SW 1271 (cell line): ENCODE results near the gene HOXC6.

Source experiments
- DNase-seq, 2 experiments: peaks; one replicate each; lab custom pipeline; 2025; lab: John Stamatoyannopoulos, UW

HOXC6 gene

DNA sequence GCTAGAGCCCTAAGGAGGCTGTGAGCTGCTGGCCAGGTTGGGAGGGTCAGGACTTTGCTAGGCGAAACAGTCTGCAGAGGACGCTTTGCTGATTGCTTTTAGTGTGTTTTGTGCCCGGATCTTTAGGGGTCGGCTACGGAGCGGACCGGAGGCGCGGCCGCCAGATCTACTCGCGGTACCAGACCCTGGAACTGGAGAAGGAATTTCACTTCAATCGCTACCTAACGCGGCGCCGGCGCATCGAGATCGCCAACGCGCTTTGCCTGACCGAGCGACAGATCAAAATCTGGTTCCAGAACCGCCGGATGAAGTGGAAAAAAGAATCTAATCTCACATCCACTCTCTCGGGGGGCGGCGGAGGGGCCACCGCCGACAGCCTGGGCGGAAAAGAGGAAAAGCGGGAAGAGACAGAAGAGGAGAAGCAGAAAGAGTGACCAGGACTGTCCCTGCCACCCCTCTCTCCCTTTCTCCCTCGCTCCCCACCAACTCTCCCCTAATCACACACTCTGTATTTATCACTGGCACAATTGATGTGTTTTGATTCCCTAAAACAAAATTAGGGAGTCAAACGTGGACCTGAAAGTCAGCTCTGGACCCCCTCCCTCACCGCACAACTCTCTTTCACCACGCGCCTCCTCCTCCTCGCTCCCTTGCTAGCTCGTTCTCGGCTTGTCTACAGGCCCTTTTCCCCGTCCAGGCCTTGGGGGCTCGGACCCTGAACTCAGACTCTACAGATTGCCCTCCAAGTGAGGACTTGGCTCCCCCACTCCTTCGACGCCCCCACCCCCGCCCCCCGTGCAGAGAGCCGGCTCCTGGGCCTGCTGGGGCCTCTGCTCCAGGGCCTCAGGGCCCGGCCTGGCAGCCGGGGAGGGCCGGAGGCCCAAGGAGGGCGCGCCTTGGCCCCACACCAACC is 1.5 kb downstream of the HOXC6 start:
- DNase-seq, result no peak

DNA sequence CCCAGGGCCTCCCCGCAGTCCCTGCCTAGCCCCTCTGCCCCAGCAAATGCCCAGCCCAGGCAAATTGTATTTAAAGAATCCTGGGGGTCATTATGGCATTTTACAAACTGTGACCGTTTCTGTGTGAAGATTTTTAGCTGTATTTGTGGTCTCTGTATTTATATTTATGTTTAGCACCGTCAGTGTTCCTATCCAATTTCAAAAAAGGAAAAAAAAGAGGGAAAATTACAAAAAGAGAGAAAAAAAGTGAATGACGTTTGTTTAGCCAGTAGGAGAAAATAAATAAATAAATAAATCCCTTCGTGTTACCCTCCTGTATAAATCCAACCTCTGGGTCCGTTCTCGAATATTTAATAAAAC is 2.2 kb downstream of the HOXC6 start:
- DNase-seq, result no peak

DNA sequence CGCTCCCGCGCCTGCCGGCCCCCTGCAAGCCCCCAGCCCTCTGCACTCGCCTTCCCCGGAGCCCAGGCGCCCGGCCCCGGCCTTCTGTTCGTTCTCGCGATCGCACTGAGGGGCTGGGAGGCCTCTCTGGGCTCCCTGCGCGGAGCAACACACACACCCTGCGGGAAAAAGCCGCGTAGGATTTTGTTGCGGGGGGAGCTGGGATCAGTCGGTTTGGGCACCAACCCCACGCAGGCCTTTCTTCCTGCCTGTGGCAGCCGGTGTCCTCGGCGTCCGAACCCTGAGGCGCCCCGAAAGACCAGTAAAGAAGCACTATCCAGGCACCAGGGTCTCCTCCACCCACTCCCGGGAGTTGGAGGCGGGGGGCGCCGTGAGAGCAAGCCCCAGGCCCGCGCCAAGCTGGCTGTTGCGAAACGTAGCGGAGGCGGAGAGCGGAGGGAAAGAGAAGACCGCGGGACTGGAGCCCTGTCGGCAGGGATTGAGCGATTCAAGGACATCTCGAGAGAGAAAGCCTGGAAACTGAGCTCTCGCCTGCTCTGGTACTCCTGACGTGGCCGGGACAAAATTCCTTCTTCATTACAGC is 2.7 kb downstream of the HOXC6 start:
- no peak for DNase-seq

DNA sequence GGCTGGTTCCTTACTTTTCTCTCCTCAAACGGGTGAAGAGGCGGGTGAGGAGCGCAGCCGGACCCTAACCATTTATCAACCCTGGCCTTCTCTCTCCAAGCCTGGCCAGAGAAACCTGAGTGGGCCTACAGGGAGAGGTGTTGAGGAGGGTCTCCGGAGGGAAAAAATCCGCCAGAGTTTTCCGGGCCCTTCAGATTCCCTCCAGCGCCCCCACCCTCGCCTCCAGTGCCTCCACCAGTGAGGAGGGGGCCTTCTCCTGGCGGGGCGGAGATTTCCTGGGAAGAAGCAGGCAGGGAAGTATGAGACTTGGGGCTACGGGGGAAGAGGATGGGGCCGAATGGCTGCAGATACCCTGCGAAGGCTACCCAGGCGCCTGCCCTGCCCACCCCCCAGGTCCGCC is 3.2 kb downstream of the HOXC6 start:
- DNase-seq, result no peak

DNA sequence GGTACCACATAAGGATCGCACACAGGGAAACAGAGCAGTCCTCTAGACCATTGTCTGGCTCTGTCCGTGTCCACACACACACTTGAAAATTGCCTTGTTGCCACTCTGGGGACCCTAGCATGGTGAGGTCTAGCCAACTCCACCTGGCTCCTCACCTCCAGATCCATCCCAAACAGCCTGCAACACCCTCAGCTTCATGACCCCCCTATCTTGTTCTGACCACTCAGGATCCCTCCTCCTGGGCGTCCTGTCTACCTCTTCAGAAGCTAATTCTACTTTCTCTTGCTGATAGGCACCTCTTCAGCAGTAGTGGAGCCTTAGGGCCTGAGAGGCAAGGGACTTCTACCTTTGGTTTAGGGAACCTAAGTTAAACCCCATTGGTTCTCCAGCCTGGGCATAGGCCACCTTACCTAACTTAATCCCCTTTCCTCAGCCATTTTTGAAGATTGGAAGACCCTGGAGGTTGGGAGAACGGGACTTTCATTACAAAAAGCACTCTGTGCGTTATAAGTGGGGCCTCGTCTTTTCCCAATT is 3.9 kb downstream of the HOXC6 start:
- DNase-seq, result no peak

DNA sequence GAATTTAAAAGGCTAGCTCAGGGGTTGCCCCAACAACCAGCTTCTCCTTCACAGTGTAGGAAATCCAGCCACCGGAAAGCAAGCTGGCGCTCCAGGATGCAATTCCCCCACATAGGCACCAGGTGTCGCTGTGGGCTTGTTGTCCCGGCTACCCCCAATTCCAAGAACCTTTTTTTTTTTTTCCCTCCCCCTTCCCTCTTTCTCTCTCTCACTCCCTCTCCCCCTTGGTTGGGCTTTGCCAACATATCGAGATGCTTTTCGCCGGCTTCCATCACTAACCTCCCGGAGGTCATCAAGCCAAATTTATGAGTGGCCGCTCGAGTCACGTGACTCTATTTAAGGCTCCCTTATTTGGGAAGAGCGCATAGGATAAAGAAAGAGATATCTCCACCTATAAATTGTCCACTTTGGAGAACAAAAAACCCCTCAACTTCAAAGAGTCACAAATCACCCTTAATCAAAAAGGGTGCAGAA is 4.4 kb downstream of the HOXC6 start, which contains the start of gene HOXC5:
HOXC5 (plus strand) TSS at position 424 of the 474 bp plus-strand sequence. CDS start 73 bp downstream, outside the sequence.
- DNase-seq, result peak; percentile 34 to 52

DNA sequence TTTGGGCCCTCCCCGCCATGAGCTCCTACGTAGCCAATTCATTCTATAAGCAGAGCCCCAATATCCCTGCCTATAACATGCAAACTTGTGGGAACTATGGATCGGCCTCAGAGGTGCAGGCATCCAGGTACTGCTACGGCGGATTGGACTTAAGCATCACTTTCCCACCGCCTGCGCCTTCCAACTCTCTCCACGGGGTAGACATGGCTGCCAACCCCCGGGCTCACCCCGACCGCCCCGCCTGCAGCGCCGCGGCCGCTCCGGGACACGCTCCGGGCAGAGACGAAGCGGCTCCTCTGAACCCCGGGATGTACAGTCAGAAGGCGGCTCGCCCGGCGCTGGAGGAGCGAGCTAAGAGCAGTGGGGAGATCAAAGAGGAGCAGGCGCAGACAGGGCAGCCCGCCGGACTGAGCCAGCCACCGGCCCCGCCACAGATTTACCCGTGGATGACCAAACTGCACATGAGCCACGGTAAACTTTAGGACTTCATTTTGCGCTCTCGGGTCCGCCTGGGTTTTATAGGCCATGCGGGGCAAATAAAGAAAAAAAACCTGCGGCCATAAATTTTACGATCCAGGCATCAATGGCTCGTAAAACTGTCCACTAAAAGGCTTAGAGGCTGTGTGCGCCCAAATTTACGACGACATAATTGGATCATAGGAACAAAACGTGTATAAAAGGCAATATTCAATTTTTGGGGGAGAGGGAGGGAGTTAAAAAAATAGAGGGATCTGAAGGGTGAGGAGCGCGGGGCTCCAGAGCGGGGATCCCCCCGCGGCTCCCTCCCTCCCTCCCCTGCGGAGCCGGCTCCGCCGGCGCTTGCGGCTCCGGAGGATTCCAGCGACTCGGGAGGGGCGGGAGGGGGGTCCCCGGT is 5.1 kb downstream of the HOXC6 start:
- DNase-seq, result no peak

DNA sequence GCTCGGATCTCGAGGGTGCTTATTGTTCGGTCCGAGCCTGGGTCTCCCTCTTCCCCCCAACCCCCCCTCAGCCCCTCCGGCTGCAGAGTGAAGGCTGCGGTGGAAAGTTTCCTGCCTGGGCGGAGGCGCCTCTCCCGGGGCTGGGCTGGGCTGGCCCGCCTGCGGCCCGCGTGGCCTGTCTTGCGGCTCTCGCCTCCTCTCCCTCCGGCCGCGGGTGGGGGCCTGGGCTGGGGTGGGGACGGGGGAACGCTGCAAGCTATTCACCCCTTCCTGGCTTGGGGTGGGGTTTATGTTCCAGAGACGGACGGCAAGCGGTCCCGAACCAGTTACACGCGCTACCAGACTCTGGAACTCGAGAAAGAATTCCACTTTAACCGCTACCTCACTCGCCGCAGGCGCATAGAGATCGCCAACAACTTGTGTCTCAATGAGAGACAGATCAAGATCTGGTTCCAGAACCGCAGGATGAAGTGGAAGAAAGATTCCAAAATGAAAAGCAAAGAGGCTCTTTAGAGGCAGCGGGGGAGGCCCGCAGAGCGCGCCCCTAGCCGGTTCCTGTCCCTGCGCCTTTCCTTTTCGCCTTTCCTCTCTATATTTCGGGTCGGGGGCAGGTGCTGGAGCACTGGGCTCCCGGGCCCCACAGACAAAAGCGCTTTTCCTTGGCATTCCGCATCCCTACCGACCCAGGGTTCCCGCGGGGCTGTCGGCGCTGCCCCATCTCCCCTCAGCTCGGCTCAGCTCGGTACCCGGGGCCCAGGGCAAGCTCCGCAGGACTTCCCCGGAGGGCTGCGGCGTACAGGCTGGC is 5.9 kb downstream of the HOXC6 start:
- DNase-seq, result no peak

DNA sequence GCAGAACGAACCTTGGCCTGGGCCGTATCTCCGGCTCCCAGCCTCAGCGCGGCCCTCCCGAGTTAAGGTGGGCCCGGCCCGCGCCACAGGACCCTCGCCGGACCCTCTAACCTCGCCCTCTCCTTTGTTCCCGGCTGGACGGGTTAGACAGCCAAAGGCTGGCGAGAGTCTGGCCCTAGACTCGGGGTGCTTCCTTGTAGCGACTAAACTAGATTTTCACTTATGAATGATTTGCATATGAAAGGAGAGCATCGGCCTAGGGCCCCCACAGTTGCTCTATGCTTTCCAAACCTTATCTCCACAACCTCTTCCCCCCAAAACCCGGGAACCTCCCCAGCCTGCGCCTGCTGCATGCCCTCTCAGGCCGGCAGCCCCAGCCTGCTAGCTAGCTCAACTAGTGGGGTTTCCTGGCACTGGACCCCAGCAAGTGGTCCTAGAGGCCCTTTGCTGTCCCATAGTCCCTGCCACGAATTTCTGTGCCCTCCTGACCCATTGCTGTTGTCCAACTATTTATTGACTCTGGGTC is 6.6 kb downstream of the HOXC6 start:
- DNase-seq, result no peak

DNA sequence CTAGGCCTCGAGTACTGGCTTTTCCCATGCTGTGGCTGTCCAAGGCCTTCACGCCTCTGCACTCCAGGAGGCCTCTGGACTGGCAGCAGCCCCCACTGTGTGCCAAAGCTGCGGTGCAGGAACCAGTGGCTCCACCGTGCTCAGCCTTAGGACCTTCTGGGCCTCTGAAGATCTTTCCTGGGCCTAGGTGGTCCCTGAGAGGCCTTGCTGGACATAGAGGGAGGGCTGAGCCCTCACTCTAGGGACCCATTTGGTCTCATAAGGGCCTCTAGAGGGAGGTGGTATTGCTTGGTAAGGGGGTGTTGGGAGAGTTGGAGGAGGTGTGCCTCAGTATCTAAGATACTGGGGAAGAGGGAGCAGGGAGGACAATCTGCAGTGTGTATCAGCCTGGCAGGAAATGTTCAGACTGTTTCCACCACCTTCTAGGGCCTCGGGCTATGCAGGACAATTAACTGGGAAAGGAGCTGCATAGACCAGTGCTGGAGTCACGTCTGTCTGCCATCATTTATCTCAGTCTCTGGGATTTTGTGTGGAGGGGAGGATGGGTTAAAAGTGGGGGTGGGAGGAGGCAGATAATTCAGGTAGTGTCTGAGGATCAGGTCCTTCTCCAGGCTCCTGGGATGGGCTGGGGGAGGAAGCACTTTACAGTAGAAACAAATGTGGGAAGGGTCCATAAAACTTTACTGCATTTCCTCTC is 7.5 kb downstream of the HOXC6 start:
- no peak for DNase-seq

DNA sequence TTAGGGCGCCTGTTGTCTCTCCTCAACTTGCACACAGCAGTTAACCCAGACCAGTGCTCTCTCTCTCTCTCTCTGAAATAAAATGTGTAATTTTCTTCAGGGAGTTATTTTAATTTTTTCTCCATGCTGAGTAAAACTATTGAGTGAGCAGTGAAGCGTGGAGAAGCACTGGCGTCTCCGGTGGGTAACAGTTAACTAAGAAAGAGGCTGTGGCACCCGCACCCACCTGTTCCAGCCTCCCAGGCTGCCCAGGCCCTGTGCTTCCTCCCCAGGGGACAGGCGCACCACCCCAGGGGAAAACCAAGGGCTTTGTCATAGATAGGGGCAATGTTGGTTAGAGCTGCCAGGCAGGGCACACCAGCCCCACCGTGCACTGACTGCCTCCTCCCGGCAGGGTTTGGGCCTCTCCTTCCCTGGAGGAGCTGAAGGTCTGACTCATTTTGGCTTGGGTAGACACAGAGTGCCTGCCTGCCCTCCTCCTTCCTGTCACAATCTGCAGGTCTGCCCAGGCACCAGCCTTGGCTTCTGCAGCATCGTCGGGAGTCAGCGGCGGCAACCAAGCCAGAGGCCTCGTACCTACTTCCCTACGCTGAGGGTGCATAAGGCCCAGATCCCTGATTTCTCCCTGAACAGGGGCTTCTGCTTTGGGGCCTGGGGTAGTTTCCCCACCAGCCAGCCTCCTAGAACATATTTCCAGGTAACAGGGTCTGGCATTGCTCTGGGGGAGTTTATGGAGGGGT is 8.6 kb downstream of the HOXC6 start:
- DNase-seq, result no peak

DNA sequence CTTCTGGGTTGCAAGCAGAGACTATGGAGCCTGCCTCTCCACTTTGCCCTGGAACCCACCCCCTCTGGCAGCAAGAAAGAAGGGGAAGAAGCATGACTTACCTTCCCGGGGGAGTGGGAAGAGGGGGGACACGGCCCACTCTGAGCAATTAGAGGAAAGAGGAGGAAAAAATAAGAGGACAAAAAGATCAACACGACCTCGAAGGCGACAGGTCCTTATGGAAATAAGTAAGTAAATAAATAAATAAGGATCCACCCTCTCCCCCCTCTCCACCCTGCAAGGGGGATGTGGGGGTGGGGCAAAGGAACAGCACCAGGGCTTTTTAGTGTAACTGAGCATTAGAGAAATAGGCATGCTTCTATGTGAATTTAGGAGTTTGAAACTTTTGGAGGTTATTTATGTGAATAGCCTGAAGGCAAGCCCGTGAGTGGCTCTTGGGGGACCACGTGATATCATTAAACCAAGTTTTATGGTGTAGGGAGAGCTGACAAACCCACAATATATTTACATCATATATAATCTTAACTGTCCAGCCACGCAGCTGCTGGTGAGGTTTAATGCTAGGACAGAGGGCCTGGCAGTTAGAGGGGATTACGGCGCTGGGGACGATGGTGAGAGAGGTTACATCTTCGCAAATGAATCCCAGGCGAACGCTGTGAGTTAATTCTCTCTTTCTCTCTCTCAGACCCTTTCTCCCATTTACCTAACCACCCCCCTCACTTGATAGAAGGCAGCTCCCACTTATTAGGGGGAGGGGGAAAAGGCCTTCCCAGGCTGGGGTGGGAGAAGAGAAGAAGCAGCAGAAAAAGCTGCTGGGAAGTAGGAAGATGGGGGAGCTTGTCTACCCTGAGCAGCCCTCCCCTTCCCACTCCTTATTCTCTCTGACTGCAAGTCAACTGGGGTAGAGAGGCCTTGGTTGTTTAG is 9.4 kb downstream of the HOXC6 start:
- no peak for DNase-seq

DNA sequence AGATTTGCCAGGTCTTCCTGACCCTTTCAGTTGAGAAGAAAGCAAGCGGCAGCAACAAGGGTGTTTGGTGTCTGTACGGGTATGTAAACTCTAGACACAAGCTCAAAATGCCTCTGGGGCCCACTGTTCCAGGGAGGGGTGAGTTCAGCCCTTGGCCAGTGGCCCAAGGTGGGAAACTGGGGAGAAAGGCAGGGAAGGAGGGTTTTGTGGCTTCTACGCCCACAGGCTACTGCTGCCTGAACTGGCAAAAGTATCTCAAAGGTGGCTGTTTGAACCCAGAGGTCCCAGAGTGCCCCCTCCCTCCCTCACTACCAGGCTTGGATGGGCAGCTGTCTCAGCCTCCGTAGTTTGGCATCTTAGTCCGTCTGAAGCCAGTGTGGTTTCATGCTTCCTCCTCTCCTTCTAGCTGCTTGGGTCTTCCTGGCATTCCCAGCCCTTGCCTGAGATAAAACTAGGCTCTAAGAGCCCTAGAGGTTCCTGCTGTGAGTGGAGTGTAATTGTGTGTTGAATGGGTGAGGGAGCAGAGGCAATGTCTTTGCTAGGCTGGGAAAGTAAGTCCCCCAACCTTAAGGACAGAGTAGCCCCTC is 10.1 kb downstream of the HOXC6 start:
- DNase-seq, result no peak

DNA sequence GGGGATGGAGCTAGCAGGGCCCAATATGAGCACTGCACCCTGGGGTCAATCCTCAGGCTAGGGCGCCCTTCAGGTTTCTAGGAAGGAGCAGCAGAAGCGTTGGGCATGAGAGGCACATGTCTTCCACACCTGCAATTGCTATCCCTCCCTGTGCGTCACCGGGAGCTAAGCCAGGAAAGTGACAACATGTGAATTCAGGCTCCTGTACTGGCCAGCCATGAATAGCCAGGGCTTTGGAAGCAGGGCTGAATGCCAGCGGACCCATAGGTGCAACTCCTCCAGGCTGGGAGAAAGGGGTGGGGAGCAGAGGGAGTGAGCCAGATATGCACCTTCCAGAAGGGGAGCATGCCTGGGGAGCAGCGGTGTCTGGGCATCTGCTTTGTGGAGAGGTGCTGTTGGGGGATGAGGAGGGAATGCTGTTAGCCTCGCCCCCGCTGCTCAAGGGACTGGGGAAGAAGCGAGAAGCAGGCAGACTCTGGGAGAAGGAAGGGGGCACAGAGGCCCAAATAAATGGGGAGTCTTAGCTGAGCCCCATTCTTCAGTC is 10.7 kb downstream of the HOXC6 start:
- no peak for DNase-seq

DNA sequence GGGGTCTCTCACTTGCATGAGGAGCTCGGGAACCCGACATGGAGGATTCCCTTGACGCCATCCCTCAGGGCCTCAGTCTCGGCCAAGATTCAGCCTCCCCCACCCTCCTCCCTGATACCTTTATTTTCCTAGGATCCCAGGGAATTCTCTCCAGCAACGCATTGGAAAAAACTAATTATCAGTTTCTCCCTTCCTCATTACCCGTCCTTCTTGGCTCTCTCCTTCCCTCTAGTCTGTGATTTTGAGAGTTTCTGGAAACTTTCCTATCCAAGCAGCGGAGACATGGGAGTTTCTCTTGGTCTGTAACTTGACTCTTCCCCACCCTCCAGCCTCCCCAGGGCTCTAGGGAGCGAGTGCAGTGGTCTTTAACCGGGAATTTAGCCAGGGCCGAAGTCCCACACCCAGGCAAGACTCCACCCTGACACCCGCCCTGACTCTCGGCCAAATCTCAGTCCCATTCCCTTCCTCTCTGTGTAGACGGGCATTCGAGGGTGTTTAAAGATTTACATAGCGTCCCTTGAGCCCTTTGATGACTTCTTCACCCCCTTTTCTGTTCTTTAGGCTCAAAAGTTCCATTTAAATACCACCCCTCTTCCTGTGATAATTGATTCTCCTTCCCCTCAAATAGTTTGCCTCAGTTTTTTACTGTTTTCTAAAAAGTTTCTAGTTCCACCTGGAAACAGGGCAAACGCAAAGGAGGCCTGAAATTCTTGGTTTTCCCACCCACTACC is 11.3 kb downstream of the HOXC6 start:
- no peak for DNase-seq

DNA sequence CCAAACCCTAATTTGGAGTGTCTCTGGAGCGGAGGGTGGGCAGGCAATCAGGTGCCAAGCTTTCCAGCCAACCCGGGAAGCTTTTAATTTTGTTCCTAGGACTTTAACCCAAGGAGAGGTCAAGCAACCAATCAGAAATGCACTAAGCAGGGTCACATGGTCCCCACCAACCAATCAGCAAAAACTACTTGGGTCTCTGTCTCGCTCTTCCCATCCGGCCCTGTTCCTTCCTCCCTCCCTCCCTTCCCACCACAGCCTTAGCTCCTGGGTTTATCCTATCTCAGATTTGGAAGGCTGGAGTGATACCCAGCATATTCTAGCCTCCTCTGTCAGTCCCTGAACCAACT is 11.9 kb downstream of the HOXC6 start:
- DNase-seq, result no peak

DNA sequence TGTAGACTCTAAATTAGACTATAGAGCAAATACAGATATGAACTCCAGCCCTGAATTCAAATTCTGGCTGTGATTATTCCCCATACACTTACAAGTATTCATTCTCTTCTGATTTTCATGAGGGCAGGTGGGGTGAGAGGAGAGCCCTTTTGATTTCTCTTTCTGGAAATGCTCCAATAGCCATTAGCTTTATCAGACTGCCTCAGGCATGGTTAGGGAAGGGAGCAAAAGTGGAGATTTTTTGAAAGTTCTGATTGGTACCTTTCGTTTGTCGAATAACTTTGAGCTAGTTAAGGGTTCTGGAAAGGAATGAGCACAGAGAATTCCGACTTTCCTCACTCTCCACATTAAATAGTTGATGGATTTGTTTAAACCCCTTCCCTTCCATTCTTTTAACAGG is 12.4 kb downstream of the HOXC6 start:
- DNase-seq, result no peak
